A673 (cell line): ENCODE results near the gene RAB27A. TPM values are rescaled to one million over a fixed set of nuclear protein-coding genes. Genes with fewer than 3 reads are reported as not detected.

ENCODE experiments used
- BruUV-seq: library from RNA; stranded (reverse); fragments of 400-500 nt; replicated peaks from 2 replicates; lab custom pipeline; 2021; lab: Mats Ljungman, UMichigan
- CTCF ChIA-PET: fragments of 300-600 bp; sonication (Branson Sonifier 250); formaldehyde crosslinking; loops from one replicate; lab custom pipeline; 2022; ENCODE audit warnings: antibody characterized with exemption; lab: Charles Lee
- POLR2A ChIA-PET: fragments of 300-600 bp; sonication (Branson Sonifier 250); formaldehyde crosslinking; loops from one replicate; lab custom pipeline; 2022; ENCODE audit warnings: antibody characterized with exemption; ENCODE audit not compliant: low non-redundant PET; lab: Charles Lee
- DNase-seq: peaks from one replicate; pipeline ENCODE4 v3.0.0-alpha.2; 2015; ENCODE audit warnings: low spot score
- H3K27ac ChIP-seq: fragments of 200-600 bp; sonication (generic); 2 replicates; pipeline ENCODE4 v1.5.1; 2016; ENCODE audit warnings: mixed run types, low read depth, mild to moderate bottlenecking, mixed read lengths, antibody characterized with exemption, low read length; ENCODE audit not compliant: poor library complexity, severe bottlenecking
- H3K27me3 ChIP-seq: fragments of 200-600 bp; sonication (generic); replicated peaks from 2 replicates; pipeline ENCODE4 v1.6.1; 2017; ENCODE audit warnings: mixed run types, low read depth, mild to moderate bottlenecking, mixed read lengths, antibody characterized with exemption, low read length; ENCODE audit not compliant: insufficient read depth, poor library complexity
- H3K36me3 ChIP-seq: fragments of 200-600 bp; sonication (generic); 2 replicates; pipeline ENCODE4 v1.6.1; 2016; ENCODE audit warnings: mixed run types, mild to moderate bottlenecking, mixed read lengths, antibody characterized with exemption, low read length; ENCODE audit not compliant: insufficient read depth, poor library complexity, severe bottlenecking
- H3K4me1 ChIP-seq: fragments of 200-600 bp; sonication (generic); 2 replicates; pipeline ENCODE4 v1.6.1; 2017; ENCODE audit warnings: mixed run types, mild to moderate bottlenecking, mixed read lengths, antibody characterized with exemption, low read length; ENCODE audit not compliant: insufficient read depth, poor library complexity, severe bottlenecking
- H3K4me3 ChIP-seq: fragments of 200-600 bp; sonication (generic); 2 replicates; pipeline ENCODE4 v1.5.1; 2016; ENCODE audit warnings: low read depth, mixed run types, mild to moderate bottlenecking, mixed read lengths, low read length; ENCODE audit not compliant: poor library complexity, severe bottlenecking
- H3K9me3 ChIP-seq: fragments of 200-600 bp; sonication (generic); 2 replicates; pipeline ENCODE4 v1.6.1; 2016; ENCODE audit warnings: mixed run types, low read depth, mild to moderate bottlenecking, mixed read lengths, antibody characterized with exemption, low read length; ENCODE audit not compliant: poor library complexity, severe bottlenecking
- EZH2 ChIP-seq: fragments of 200-600 bp; sonication (generic); IDR thresholded peaks from 2 replicates; pipeline ENCODE4 v1.6.1; 2017; ENCODE audit warnings: borderline replicate concordance, low read depth, mild to moderate bottlenecking, mixed read lengths, antibody characterized with exemption, low read length; ENCODE audit not compliant: poor library complexity, severe bottlenecking
- intact Hi-C: fragments of 100-400 bp; cut with micrococcal nuclease; formaldehyde crosslinking; loops from one replicate; pipeline ENCODE4 v1.10.0; 2022; ENCODE audit not compliant: unreplicated experiment
- total RNA-seq: library from RNA; stranded (reverse); gene quantifications from 2 replicates; pipeline ENCODE4 v1.2.3, GENCODE V29; 2021
- TF ChIP-seq, protein P1 (sequence below): fragments of 300-800, 200-600 bp; sonication (generic); conservative IDR thresholded peaks from 2 replicates; pipeline ENCODE4 v1.5.1; 2017; ENCODE audit warnings: low read depth, mild to moderate bottlenecking, antibody characterized with exemption, low read length, moderate library complexity, mixed read lengths

Gene RAB27A
- total RNA-seq, 1 experiment from 2014 or later: 1.8 TPM

DNA sequence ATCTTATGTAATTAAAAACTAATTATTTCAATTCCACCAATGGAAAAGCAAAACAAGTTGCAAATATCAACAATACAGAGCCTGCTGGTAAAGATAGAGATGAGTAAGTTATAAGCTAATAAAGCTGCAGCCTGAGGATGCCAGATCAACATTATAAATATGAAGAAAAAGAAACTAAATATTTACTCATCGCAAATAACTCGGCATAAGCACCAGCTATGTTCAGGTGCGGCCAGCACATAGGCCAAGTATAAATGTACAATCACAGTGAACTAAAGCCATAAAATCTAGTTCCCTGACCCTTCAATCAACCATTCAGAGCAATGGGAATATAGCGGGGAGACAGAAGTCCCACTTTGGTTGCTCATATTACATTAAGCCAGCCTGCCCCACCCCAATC, 85.1 kb downstream of the RAB27A start:
- Histone ChIP-seq H3K27ac (no peak overlapping the region), H3K4me1 (no peaks in the 10 kb centered on the region), H3K4me3 (no peak overlapping the region), H3K27me3 (no peaks in the 10 kb centered on the region), H3K36me3 (no peaks in the 10 kb centered on the region), H3K9me3 (no peaks in the 10 kb centered on the region)
- intact Hi-C loops: no loop called here
- no TSS peak for BruUV-seq
- ChIA-PET POLR2A (no interaction called here), CTCF (no interaction called here)
- no peak for DNase-seq
- TF ChIP-seq, protein P1, sequence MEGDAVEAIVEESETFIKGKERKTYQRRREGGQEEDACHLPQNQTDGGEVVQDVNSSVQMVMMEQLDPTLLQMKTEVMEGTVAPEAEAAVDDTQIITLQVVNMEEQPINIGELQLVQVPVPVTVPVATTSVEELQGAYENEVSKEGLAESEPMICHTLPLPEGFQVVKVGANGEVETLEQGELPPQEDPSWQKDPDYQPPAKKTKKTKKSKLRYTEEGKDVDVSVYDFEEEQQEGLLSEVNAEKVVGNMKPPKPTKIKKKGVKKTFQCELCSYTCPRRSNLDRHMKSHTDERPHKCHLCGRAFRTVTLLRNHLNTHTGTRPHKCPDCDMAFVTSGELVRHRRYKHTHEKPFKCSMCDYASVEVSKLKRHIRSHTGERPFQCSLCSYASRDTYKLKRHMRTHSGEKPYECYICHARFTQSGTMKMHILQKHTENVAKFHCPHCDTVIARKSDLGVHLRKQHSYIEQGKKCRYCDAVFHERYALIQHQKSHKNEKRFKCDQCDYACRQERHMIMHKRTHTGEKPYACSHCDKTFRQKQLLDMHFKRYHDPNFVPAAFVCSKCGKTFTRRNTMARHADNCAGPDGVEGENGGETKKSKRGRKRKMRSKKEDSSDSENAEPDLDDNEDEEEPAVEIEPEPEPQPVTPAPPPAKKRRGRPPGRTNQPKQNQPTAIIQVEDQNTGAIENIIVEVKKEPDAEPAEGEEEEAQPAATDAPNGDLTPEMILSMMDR: no peak
- TF ChIP-seq EZH2: no peak

DNA sequence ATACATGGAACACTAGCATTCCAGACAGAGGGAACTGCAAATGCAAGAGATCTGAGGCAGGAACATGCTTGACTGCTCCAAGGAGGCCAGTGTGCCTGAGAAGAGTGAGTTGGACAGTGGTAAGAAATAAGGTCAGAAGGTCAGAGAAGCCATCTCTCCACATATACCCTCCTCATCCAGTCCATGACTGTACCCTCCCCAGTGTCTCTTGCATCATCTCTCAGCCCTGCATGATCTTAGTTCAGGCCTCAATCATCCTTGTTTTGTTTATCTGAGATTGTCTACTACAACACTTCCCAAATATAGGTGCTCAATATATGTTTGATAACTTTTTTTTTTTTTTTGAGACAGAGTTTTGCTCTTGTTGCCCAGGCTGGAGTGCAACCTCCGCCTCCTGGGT, 87.4 kb downstream of the RAB27A start:
- no peaks in the 10 kb centered on the region for H3K36me3 ChIP-seq
- ChIA-PET POLR2A (no interaction called here), CTCF (no interaction called here)
- no TSS peak for BruUV-seq
- H3K9me3 ChIP-seq: no peaks in the 10 kb centered on the region
- no peak for DNase-seq
- H3K4me1 ChIP-seq: peaks cover 3% of the 10 kb centered on the region
- no peak for TF ChIP-seq EZH2
- TF ChIP-seq, protein P1: no peak
- intact Hi-C loops: no loop called here
- no peak overlapping the region for H3K27ac ChIP-seq
- H3K4me3 ChIP-seq: no peak overlapping the region
- no peaks in the 10 kb centered on the region for H3K27me3 ChIP-seq

DNA sequence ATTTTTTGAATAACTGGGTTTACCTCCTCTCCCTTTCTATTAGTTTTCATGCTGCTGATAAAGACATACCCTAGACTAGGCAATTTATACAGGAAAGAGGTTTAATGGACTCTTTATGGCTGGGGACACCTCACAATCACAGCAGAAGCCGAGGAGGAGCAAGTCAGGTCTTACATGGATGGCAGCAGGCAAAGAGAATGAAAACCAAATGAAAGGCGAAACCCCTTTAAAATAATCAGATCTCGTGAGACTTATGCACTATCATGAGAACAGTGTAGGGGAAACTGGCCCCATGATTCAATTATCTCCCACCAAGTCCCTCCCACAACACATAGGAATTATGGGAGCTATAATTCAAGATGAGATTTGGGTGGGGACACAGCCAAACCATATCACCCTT, 90.9 kb downstream of the RAB27A start:
- no peaks in the 10 kb centered on the region for H3K27me3 ChIP-seq
- intact Hi-C loops: no loop called here
- H3K4me1 ChIP-seq: peaks cover 15% of the 10 kb centered on the region
- POLR2A ChIA-PET: no interaction called here
- CTCF ChIA-PET: no interaction called here
- H3K4me3 ChIP-seq: no peak overlapping the region
- no peak for DNase-seq
- no peaks in the 10 kb centered on the region for H3K9me3 ChIP-seq
- no peaks in the 10 kb centered on the region for H3K36me3 ChIP-seq
- BruUV-seq: no TSS peak
- H3K27ac ChIP-seq: no peak overlapping the region
- TF ChIP-seq, protein P1: no peak
- TF ChIP-seq EZH2: no peak
